ENCODE results near the gene LACRT. TPM values are rescaled to one million over a fixed set of nuclear protein-coding genes. Genes with fewer than 3 reads are reported as not detected.

The LACRT gene
- total RNA-seq, 1 donor from 2014 or later, result not detected

- Mint-ChIP-seq H3K9me3 (no peaks in the 10 kb centered on the region), H3K27me3 (ENCODE audit: low read depth) (peaks cover 86% of the 10 kb centered on the region), H3K4me1 (peaks cover 3% of the 10 kb centered on the region), H3K4me3 (no peak overlapping the region), H3K27ac (no peak overlapping the region), H3K36me3 (no peaks in the 10 kb centered on the region)
- no peak for DNase-seq (ENCODE audit: low spot score in 2 of 2, unreplicated experiment in 2 of 2)
- TF ChIP-seq CTCF (IDR thresholded peaks at IDR 0.05; ENCODE audit: unreplicated experiment), result no peak
Observed at GRCh38 chr12:54586620-54587019, 48.1 kb downstream of the LACRT start.

- H3K4me3 Mint-ChIP-seq, result no peak overlapping the region
- H3K27ac Mint-ChIP-seq, result no peak overlapping the region
- DNase-seq (ENCODE audit: low spot score in 2 of 2, unreplicated experiment in 2 of 2), result no peak
- no peaks in the 10 kb centered on the region for H3K36me3 Mint-ChIP-seq
- no peak for TF ChIP-seq CTCF (IDR thresholded peaks at IDR 0.05; ENCODE audit: unreplicated experiment)
- peaks cover 79% of the 10 kb centered on the region for H3K27me3 Mint-ChIP-seq (ENCODE audit: low read depth)
- no peaks in the 10 kb centered on the region for H3K9me3 Mint-ChIP-seq
- peaks cover 3% of the 10 kb centered on the region for H3K4me1 Mint-ChIP-seq
Observed at GRCh38 chr12:54585243-54585642, 49.5 kb downstream of the LACRT start.

GRCh38 chr12:54584128-54584527 lies 50.6 kb downstream of the LACRT start:
- Mint-ChIP-seq H3K4me1 (peaks cover 3% of the 10 kb centered on the region), H3K9me3 (no peaks in the 10 kb centered on the region), H3K27ac (no peak overlapping the region), H3K27me3 (ENCODE audit: low read depth) (peaks cover 77% of the 10 kb centered on the region), H3K36me3 (no peaks in the 10 kb centered on the region), H3K4me3 (no peak overlapping the region)
- no peak for DNase-seq (ENCODE audit: low spot score in 2 of 2, unreplicated experiment in 2 of 2)
- no peak for TF ChIP-seq CTCF (IDR thresholded peaks at IDR 0.05; ENCODE audit: unreplicated experiment)

- Mint-ChIP-seq H3K9me3 (no peaks in the 10 kb centered on the region), H3K27ac (no peak overlapping the region), H3K4me3 (no peak overlapping the region), H3K27me3 (ENCODE audit: low read depth) (peaks cover 76% of the 10 kb centered on the region), H3K36me3 (no peaks in the 10 kb centered on the region), H3K4me1 (peaks cover under 1% of the 10 kb centered on the region)
- no peak for DNase-seq (ENCODE audit: low spot score in 2 of 2, unreplicated experiment in 2 of 2)
- no peak for TF ChIP-seq CTCF (IDR thresholded peaks at IDR 0.05; ENCODE audit: unreplicated experiment)
Observed at GRCh38 chr12:54583726-54584125, 51.0 kb downstream of the LACRT start.

GRCh38 chr12:54581412-54581811 lies 53.3 kb downstream of the LACRT start:
- no peak for TF ChIP-seq CTCF (IDR thresholded peaks at IDR 0.05; ENCODE audit: unreplicated experiment)
- no peak for DNase-seq (ENCODE audit: low spot score in 2 of 2, unreplicated experiment in 2 of 2)
- H3K4me1 Mint-ChIP-seq, result no peaks in the 10 kb centered on the region
- no peaks in the 10 kb centered on the region for H3K9me3 Mint-ChIP-seq
- H3K36me3 Mint-ChIP-seq, result no peaks in the 10 kb centered on the region
- H3K27ac Mint-ChIP-seq, result no peak overlapping the region
- H3K4me3 Mint-ChIP-seq, result no peak overlapping the region
- H3K27me3 Mint-ChIP-seq (ENCODE audit: low read depth), result peaks cover 76% of the 10 kb centered on the region

Other genes with a start within 250 kb of the LACRT start
- 60.7 to 71.9 TPM (median 65.3 TPM) in 3 replicates for gene ITGA5, start 215.6 kb downstream of the LACRT start, total RNA-seq
- gene GTSF1, start 161.3 kb downstream of the LACRT start, total RNA-seq, result not detected in 3 replicates
- gene NCKAP1L, start 137.1 kb downstream of the LACRT start, total RNA-seq, result 0.02 to 0.16 TPM (median 0.04 TPM) in 3 replicates
- gene PDE1B, start 85.3 kb downstream of the LACRT start, total RNA-seq, result 0.70 to 0.89 TPM (median 0.78 TPM) in 3 replicates
- 0.54 to 1.0 TPM (median 0.76 TPM) in 3 replicates for gene PPP1R1A, start 46.2 kb downstream of the LACRT start, total RNA-seq
- not detected in 3 replicates for gene DCD, start 13.5 kb upstream of the LACRT start, total RNA-seq
- gene MUCL1, start 219.6 kb upstream of the LACRT start, total RNA-seq, result not detected in 3 replicates